H1 (cell line): Measurements from ENCODE around the gene NT5C3B. TPM values are rescaled to one million over a fixed set of nuclear protein-coding genes. Genes with fewer than 3 reads are reported as not detected.

Experiments
- CTCF ChIA-PET: fragments of 300-600 bp; sonication (Branson Sonifier 250); formaldehyde crosslinking; loops from one replicate; lab custom pipeline; 2021; ENCODE audit not compliant: partially characterized antibody; lab: Charles Lee
- POLR2A ChIA-PET: fragments of 300-600 bp; sonication (Branson Sonifier 250); formaldehyde crosslinking; loops from one replicate; lab custom pipeline; 2021; ENCODE audit warnings: inconsistent platforms; ENCODE audit not compliant: partially characterized antibody; lab: Charles Lee
- DNase-seq, 2 experiments: peaks; one replicate each; pipeline versions ENCODE4 v3.0.0 to v3.0.0-alpha.2; 2010 to 2022; ENCODE audit warnings: low spot score in 2 of 2, low read depth in 1 of 2, mixed read lengths in 1 of 2
- FAIRE-seq: peaks from 2 replicates; lab custom pipeline; 2011; peaks lifted over from hg19 to GRCh38; lab: Jason Lieb, UNC
- H2AFZ ChIP-seq: 2 replicates; pipeline ENCODE4 v1.8.1; 2012; ENCODE audit warnings: low read length, inconsistent platforms
- H2AK5ac ChIP-seq: 2 replicates; pipeline ENCODE4 v1.6.1; 2013; ENCODE audit warnings: low read depth, low read length
- H2BK120ac ChIP-seq: replicated peaks from 2 replicates; pipeline ENCODE3; 2013; ENCODE audit warnings: low read depth, low read length, inconsistent platforms
- H2BK12ac ChIP-seq: 2 replicates; pipeline ENCODE4 v1.6.1; 2013; ENCODE audit warnings: low read depth, low read length
- H2BK15ac ChIP-seq: 2 replicates; pipeline ENCODE4 v1.6.1; 2013; ENCODE audit warnings: low read length
- H2BK20ac ChIP-seq: 2 replicates; pipeline ENCODE4 v1.6.1; 2013; ENCODE audit warnings: low read length
- H2BK5ac ChIP-seq: 2 replicates; pipeline ENCODE4 v1.6.1; 2013; ENCODE audit warnings: low read depth, low read length
- H3K14ac ChIP-seq: 2 replicates; pipeline ENCODE4 v1.6.1; 2013; ENCODE audit warnings: inconsistent platforms; ENCODE audit not compliant: insufficient read length
- H3K18ac ChIP-seq: 2 replicates; pipeline ENCODE4 v1.6.1; 2013; ENCODE audit warnings: low read length; ENCODE audit errors: extremely low read depth
- H3K23ac ChIP-seq: 2 replicates; pipeline ENCODE4 v1.6.1; 2013; ENCODE audit warnings: inconsistent platforms; ENCODE audit not compliant: insufficient read length
- H3K23me2 ChIP-seq: 2 replicates; pipeline ENCODE4 v1.6.1; 2013; ENCODE audit warnings: low read depth, low read length
- H3K27ac ChIP-seq: 2 replicates; pipeline ENCODE4 v1.6.1; 2011; ENCODE audit warnings: low read depth, low read length, inconsistent platforms
- H3K27me3 ChIP-seq, 4 experiments: replicated peaks in 1 of 4; 1 replicate in 1 of 4; 2 replicates in 3 of 4; pipeline versions ENCODE4 v1.6.1 to v1.8.1; 2011 to 2013; ENCODE audit warnings: low read length in 3 of 4, mild to moderate bottlenecking in 3 of 4, inconsistent platforms in 2 of 4, mixed read lengths in 2 of 4, moderate library complexity in 1 of 4; ENCODE audit not compliant: control insufficient read depth in 3 of 4, insufficient read depth in 3 of 4; ENCODE audit errors: extremely low read depth in 1 of 4
- H3K36me3 ChIP-seq, 4 experiments: 2 replicates each; pipeline versions ENCODE4 v1.6.1 to v1.8.1; 2011 to 2013; ENCODE audit warnings: mild to moderate bottlenecking in 4 of 4, low read length in 3 of 4, moderate library complexity in 2 of 4, control low read depth in 1 of 4, inconsistent platforms in 1 of 4; ENCODE audit not compliant: insufficient read depth in 4 of 4, control insufficient read depth in 2 of 4
- H3K4ac ChIP-seq: replicated peaks from 2 replicates; pipeline ENCODE3; 2013; ENCODE audit warnings: low read length, low read depth, mixed read lengths, inconsistent platforms; ENCODE audit not compliant: insufficient read length
- H3K4me1 ChIP-seq, 4 experiments: replicated peaks in 1 of 4; 1 replicate in 1 of 4; 2 replicates in 3 of 4; pipeline versions ENCODE4 v1.6.1 to v1.8.1; 2011 to 2013; ENCODE audit warnings: low read length in 3 of 4, inconsistent platforms in 2 of 4, mixed read lengths in 1 of 4; ENCODE audit not compliant: insufficient read depth in 4 of 4, control insufficient read depth in 3 of 4
- H3K4me2 ChIP-seq, 2 experiments: 2 replicates each; pipeline versions ENCODE4 v1.6.1 to v1.8.1; 2011 to 2013; ENCODE audit warnings: low read depth in 2 of 2, low read length in 2 of 2, control low read depth in 1 of 2, inconsistent platforms in 1 of 2, mild to moderate bottlenecking in 1 of 2; ENCODE audit not compliant: insufficient read depth in 1 of 2
- H3K4me3 ChIP-seq, 4 experiments: fragments of 200-600, 300-600 bp in 1 of 4; sonication (generic), shearing (Covaris generic), sonication (Bioruptor Twin) in 1 of 4; 2 replicates each; pipeline versions ENCODE4 v1.5.1 to v1.8.1; 2011 to 2016; ENCODE audit warnings: low read length in 4 of 4, low read depth in 3 of 4, control low read depth in 2 of 4, inconsistent platforms in 2 of 4, mild to moderate bottlenecking in 2 of 4, mixed read lengths in 1 of 4, moderate library complexity in 1 of 4; ENCODE audit not compliant: insufficient read depth in 2 of 4; ENCODE audit errors: extremely low read depth in 1 of 4
- H3K56ac ChIP-seq: replicated peaks from 2 replicates; pipeline ENCODE3; 2013; ENCODE audit warnings: low read depth, mild to moderate bottlenecking, mixed read lengths, low read length, inconsistent platforms; ENCODE audit not compliant: insufficient read length
- H3K79me1 ChIP-seq: 2 replicates; pipeline ENCODE4 v1.6.1; 2013; ENCODE audit warnings: low read depth, low read length, control low read depth
- H3K79me2 ChIP-seq, 2 experiments: 2 replicates each; pipeline versions ENCODE4 v1.6.1 to v1.8.1; 2012 to 2013; ENCODE audit warnings: low read length in 2 of 2, mild to moderate bottlenecking in 2 of 2, inconsistent platforms in 1 of 2; ENCODE audit not compliant: insufficient read depth in 2 of 2, control insufficient read depth in 1 of 2
- H3K9ac ChIP-seq, 4 experiments: replicated peaks in 1 of 4; 1 replicate in 1 of 4; 2 replicates in 3 of 4; pipeline versions ENCODE4 v1.6.1 to v1.8.1; 2011 to 2013; ENCODE audit warnings: low read depth in 3 of 4, low read length in 3 of 4, control low read depth in 2 of 4, mild to moderate bottlenecking in 2 of 4, moderate library complexity in 2 of 4, inconsistent platforms in 1 of 4; ENCODE audit errors: extremely low read depth in 1 of 4
- H3K9me3 ChIP-seq, 2 experiments: 2 replicates each; pipeline versions ENCODE4 v1.6.1 to v1.8.1; 2012 to 2013; ENCODE audit warnings: mild to moderate bottlenecking in 2 of 2, moderate library complexity in 2 of 2, control low read depth in 1 of 2, inconsistent platforms in 1 of 2, low read depth in 1 of 2, low read length in 1 of 2, mixed read lengths in 1 of 2; ENCODE audit not compliant: insufficient read depth in 2 of 2
- H4K20me1 ChIP-seq, 2 experiments: replicated peaks in 1 of 2; 2 replicates each; pipeline versions ENCODE3 to v1.8.1; 2011 to 2013; ENCODE audit warnings: inconsistent platforms in 2 of 2, low read length in 2 of 2, mild to moderate bottlenecking in 1 of 2; ENCODE audit not compliant: insufficient read depth in 2 of 2, control insufficient read depth in 1 of 2
- H4K5ac ChIP-seq: 2 replicates; pipeline ENCODE4 v1.6.1; 2013; ENCODE audit warnings: low read length, low read depth, mixed read lengths, inconsistent platforms; ENCODE audit not compliant: insufficient read length
- H4K8ac ChIP-seq: 2 replicates; pipeline ENCODE4 v1.8.0; 2013; ENCODE audit warnings: mild to moderate bottlenecking, moderate library complexity, low read length, inconsistent platforms; ENCODE audit not compliant: insufficient read depth; ENCODE audit errors: extremely low read depth
- H4K91ac ChIP-seq: replicated peaks from 2 replicates; pipeline ENCODE3; 2013; ENCODE audit warnings: low read length, mixed read lengths, inconsistent platforms; ENCODE audit not compliant: insufficient read length
- CBX5 ChIP-seq: fragments of 300-800, 300-1000 bp; sonication (generic); IDR thresholded peaks from 2 replicates; pipeline ENCODE4 v1.7.1; 2016; ENCODE audit warnings: antibody characterized with exemption, low read length, low read depth
- RBBP5 ChIP-seq: IDR thresholded peaks from 2 replicates; pipeline ENCODE4 v1.7.1; 2012; ENCODE audit warnings: low read depth, mild to moderate bottlenecking, inconsistent platforms, low read length, moderate library complexity, borderline replicate concordance
- WGBS, 2 experiments: shearing (Covaris generic) in 1 of 2; methylation state at CpG; one replicate each; pipeline versions ENCODE4 v1.1.6 to v1.1.7; 2013 to 2015; ENCODE audit warnings: low lambda C conversion rate in 2 of 2, mixed read lengths in 2 of 2, inconsistent platforms in 1 of 2, low coverage in 1 of 2, missing lambda C conversion rate in 1 of 2; ENCODE audit not compliant: insufficient replicate concordance in 2 of 2, insufficient coverage in 1 of 2, insufficient read length in 1 of 2; ENCODE audit errors: extremely low coverage in 1 of 2, missing lambda C conversion rate in 1 of 2; 5-methylcytosine and 5-hydroxymethylcytosine counted together
- polyA plus RNA-seq, 7 experiments: library from polyadenylated mRNA; depleted of rRNA in 3 of 7; stranded (reverse) in 5 of 7; unstranded in 2 of 7; fragments of >200 nt in 5 of 7; fragments of 200-250 nt in 2 of 7; gene quantifications; 1 replicate in 5 of 7; 2 replicates in 1 of 7; 4 replicates in 1 of 7; pipeline versions ENCODE4 v1.2.1 to v1.2.3, GENCODE V29; 2011 to 2013; ENCODE audit warnings: missing spikeins in 2 of 7, mixed read lengths in 2 of 7
- total RNA-seq: library from RNA; stranded (reverse); fragmentation: NEBNext Ultra II Directional; extraction: Animal tissue kit (Norgen Biotek cat#: 25700); gene quantifications from 2 replicates; pipeline ENCODE4 v1.2.1, GENCODE V29; 2021

The NT5C3B gene
- total and polyA plus RNA-seq, 2 of the 8 experiments (the other 6 are each of a cell fraction or from before 2014, with no cell fraction given), result 68.7 to 94.5 TPM

DNA sequence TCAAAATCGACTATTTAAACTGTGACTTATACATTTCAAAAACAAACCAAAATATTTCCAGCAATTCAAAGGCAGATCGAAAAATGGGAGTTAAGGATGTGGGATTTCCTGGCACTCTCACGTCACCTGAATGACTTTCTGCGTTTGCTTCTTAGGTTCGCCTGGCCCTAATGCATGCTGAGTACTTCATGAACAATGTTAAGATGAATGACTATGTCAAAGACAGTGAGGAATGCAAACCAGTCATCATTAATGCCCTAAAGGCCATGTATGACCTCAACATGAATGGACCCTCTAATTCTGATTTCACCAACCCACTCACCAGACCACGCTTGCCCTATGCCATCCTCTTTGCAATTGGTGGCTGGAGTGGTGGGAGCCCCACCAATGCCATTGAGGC lies 8.9 kb upstream of the NT5C3B start:
- Histone ChIP-seq H3K9me3 (no peaks in the 10 kb centered on the region), H3K27me3 (no peaks in the 10 kb centered on the region), H3K14ac (no peak overlapping the region), H2BK20ac (no peak overlapping the region), H3K23me2 (no peaks in the 10 kb centered on the region), H3K27ac (no peak overlapping the region), H4K5ac (no peak overlapping the region), H2BK15ac (no peak overlapping the region), H3K79me2 (peaks cover 0 to 12% of the 10 kb centered on the region in 2 experiments; a peak in 2 of 4 replicates), H3K36me3 (peaks cover 0 to 2% (median 0%) of the 10 kb centered on the region in 4 experiments; a peak in 1 of 8 replicates), H3K4ac (no peak overlapping the region), H2BK12ac (no peak overlapping the region), H3K4me2 (no peak overlapping the region), H3K4me1 (no peaks in the 10 kb centered on the region), H2AK5ac (no peak overlapping the region), H3K9ac (no peak overlapping the region), H4K20me1 (no peaks in the 10 kb centered on the region), H4K8ac (no peak overlapping the region), H2BK5ac (no peak overlapping the region), H3K18ac (no peak overlapping the region), H4K91ac (no peak overlapping the region), H3K56ac (no peak overlapping the region), H3K79me1 (no peaks in the 10 kb centered on the region), H2BK120ac (no peak overlapping the region), H2AFZ (no peak overlapping the region), H3K4me3 (no peak overlapping the region), H3K23ac (no peak overlapping the region)
- WGBS, 2 experiments, result 84% methylated on average over 6 of the region's 6 CpGs; no CpG with 5 or more reads in 1 of the 2 experiments
- CTCF ChIA-PET, result no interaction called here
- DNase-seq, result no peak
- POLR2A ChIA-PET, result no interaction called here
- no peak for FAIRE-seq
- TF ChIP-seq CBX5, result no peak
- no peak for TF ChIP-seq RBBP5
